HEK293T (cell line): ENCODE results near the gene TRIM43B.
"Not testable (repeated sequence)": the region's sequence is repeated elsewhere in the genome, so short reads cannot be mapped to it uniquely, and the experiment has no call there.

Source experiments
- ARNT ChIP-seq: fragments of 450-650 bp; IDR thresholded peaks from 2 replicates; pipeline ENCODE4 v1.6.1; 2017; ENCODE audit warnings: mild to moderate bottlenecking
- ELF4 ChIP-seq: fragments of 450-650 bp; IDR thresholded peaks from 2 replicates; pipeline ENCODE4 v1.6.1; 2017; ENCODE audit warnings: antibody characterized with exemption
- FOXA1 ChIP-seq: fragments of 450-650 bp; IDR thresholded peaks from 2 replicates; pipeline ENCODE4 v1.6.1; 2016; ENCODE audit warnings: mild to moderate bottlenecking
- FOXK2 ChIP-seq: fragments of 450-650 bp; IDR thresholded peaks from 2 replicates; pipeline ENCODE4 v1.6.1; 2016; ENCODE audit warnings: mild to moderate bottlenecking
- HDGF ChIP-seq: fragments of 450-650 bp; IDR thresholded peaks from 2 replicates; pipeline ENCODE4 v1.6.1; 2017; ENCODE audit warnings: antibody characterized with exemption, borderline replicate concordance
- LEF1 ChIP-seq: fragments of 450-650 bp; IDR thresholded peaks from 2 replicates; pipeline ENCODE4 v1.6.1; 2017; ENCODE audit warnings: mild to moderate bottlenecking, borderline replicate concordance
- SUZ12 ChIP-seq: fragments of 450-650 bp; IDR thresholded peaks from 2 replicates; pipeline ENCODE4 v1.6.1; 2016; ENCODE audit warnings: mild to moderate bottlenecking
- TARDBP ChIP-seq: fragments of 450-650 bp; IDR thresholded peaks from 2 replicates; pipeline ENCODE4 v1.6.1; 2016

- TF ChIP-seq ELF4, HDGF, SUZ12, LEF1, FOXK2, ARNT, FOXA1, TARDBP: not testable (repeated sequence)
These were observed 39.2 kb downstream of the TRIM43B start for GRCh38 chr2:95445317-95445716.
